Tibial artery (tissue), 4 donors: ENCODE measurements around the gene TMEM273.

Experiments used
- DNase-seq, 2 donors: peaks; one replicate each; pipeline ENCODE4 v3.0.0-alpha.2; 2019
- H3K27ac ChIP-seq, 2 donors: fragments of 200-600 bp; sonication (generic) in 1 of 2; 1 replicate in 1 of 2; 2 replicates in 1 of 2; pipeline ENCODE4 v1.5.1; 2018 to 2019; ENCODE audit warnings: mild to moderate bottlenecking in 1 of 2
- H3K27me3 ChIP-seq, 2 donors: fragments of 200-600 bp; sonication (generic) in 1 of 2; one replicate each; pipeline versions ENCODE4 v1.5.1 to v1.6.0; 2016 to 2019
- H3K36me3 ChIP-seq, 3 donors: fragments of 200-600 bp; sonication (generic) in 2 of 3; one replicate each; pipeline ENCODE4 v1.5.1; 2016 to 2019; ENCODE audit warnings: mild to moderate bottlenecking in 2 of 3
- H3K4me1 ChIP-seq, 4 donors: fragments of 200-600 bp; sonication (generic) in 2 of 4; 1 replicate in 3 of 4; 2 replicates in 1 of 4; pipeline ENCODE4 v1.5.1; 2016 to 2019
- H3K4me3 ChIP-seq, 2 donors: fragments of 200-600 bp; sonication (generic) in 1 of 2; 1 replicate in 1 of 2; 2 replicates in 1 of 2; pipeline ENCODE4 v1.5.1; 2018 to 2019; ENCODE audit warnings: mild to moderate bottlenecking in 2 of 2
- H3K9me3 ChIP-seq, 3 donors: fragments of 200-600 bp; sonication (generic) in 1 of 3; one replicate each; pipeline ENCODE4 v1.5.1; 2016 to 2019
- CTCF ChIP-seq, 2 experiments: fragments of 200-600 bp in 1 of 2; fragments of 450-650 bp in 1 of 2; IDR thresholded peaks; one replicate each; pipeline ENCODE4 v1.5.1; 2017 to 2019; ENCODE audit warnings: antibody characterized with exemption in 2 of 2, mild to moderate bottlenecking in 1 of 2, moderate library complexity in 1 of 2
- intact Hi-C: fragments of 100-400 bp; cut with DNase I; formaldehyde crosslinking; loops from one replicate; pipeline ENCODE4 v1.15.0; 2023; ENCODE audit warnings: low total_unique reads

TMEM273 gene

GRCh38 chr10:49222170-49222569 lies 34.0 kb upstream of the TMEM273 start:
- no peaks in the 10 kb centered on the region for H3K4me1 ChIP-seq
- DNase-seq: no peak
- no peak for TF ChIP-seq CTCF (IDR thresholded peaks at IDR 0.05)
- peaks cover 0 to 6% (median 3%) of the 10 kb centered on the region in 3 donors for H3K9me3 ChIP-seq
- peaks cover 0 to 7% of the 10 kb centered on the region in 2 donors for H3K27me3 ChIP-seq
- no peak overlapping the region for H3K4me3 ChIP-seq
- intact Hi-C loops: no loop called here
- no peaks in the 10 kb centered on the region for H3K36me3 ChIP-seq
- no peak overlapping the region for H3K27ac ChIP-seq

- TF ChIP-seq CTCF (IDR thresholded peaks at IDR 0.05): no peak
- DNase-seq: no peak
- no peak overlapping the region for H3K4me3 ChIP-seq
- no peaks in the 10 kb centered on the region for H3K36me3 ChIP-seq
- peaks cover 0 to 7% of the 10 kb centered on the region in 2 donors for H3K27me3 ChIP-seq
- peaks cover 0 to 6% (median 3%) of the 10 kb centered on the region in 3 donors for H3K9me3 ChIP-seq
- H3K4me1 ChIP-seq: no peaks in the 10 kb centered on the region
- H3K27ac ChIP-seq: no peak overlapping the region
- intact Hi-C loops: no loop called here
These were observed 32.5 kb upstream of the TMEM273 start for GRCh38 chr10:49220679-49221078.

- intact Hi-C loops: no loop called here
- no peaks in the 10 kb centered on the region for H3K36me3 ChIP-seq
These were observed 31.8 kb upstream of the TMEM273 start for GRCh38 chr10:49220031-49220430.

GRCh38 chr10:49219248-49219647 lies 31.1 kb upstream of the TMEM273 start:
- no peak for TF ChIP-seq CTCF (IDR thresholded peaks at IDR 0.05)
- Histone ChIP-seq H3K9me3 (peaks cover 0 to 6% (median 3%) of the 10 kb centered on the region in 3 donors), H3K27me3 (peaks cover 0 to 7% of the 10 kb centered on the region in 2 donors), H3K4me1 (no peaks in the 10 kb centered on the region), H3K27ac (no peak overlapping the region), H3K36me3 (no peaks in the 10 kb centered on the region), H3K4me3 (no peak overlapping the region)
- DNase-seq: no peak
- intact Hi-C loops: no loop called here

More at GRCh38 chr10:49220031-49220430, 31.8 kb upstream of the TMEM273 start:
- TF ChIP-seq CTCF (IDR thresholded peaks at IDR 0.05): no peak
- no peaks in the 10 kb centered on the region for H3K4me1 ChIP-seq
- peaks cover 0 to 7% of the 10 kb centered on the region in 2 donors for H3K27me3 ChIP-seq
- H3K27ac ChIP-seq: no peak overlapping the region
- no peak for DNase-seq
- H3K4me3 ChIP-seq: no peak overlapping the region
- H3K9me3 ChIP-seq: peaks cover 0 to 6% (median 3%) of the 10 kb centered on the region in 3 donors

- no peak overlapping the region for H3K4me3 ChIP-seq
- no peak overlapping the region for H3K27ac ChIP-seq
- peaks cover 0 to 6% (median 3%) of the 10 kb centered on the region in 3 donors for H3K9me3 ChIP-seq
- TF ChIP-seq CTCF (IDR thresholded peaks at IDR 0.05): no peak
- no peaks in the 10 kb centered on the region for H3K4me1 ChIP-seq
- intact Hi-C loops: no loop called here
- H3K36me3 ChIP-seq: no peaks in the 10 kb centered on the region
- H3K27me3 ChIP-seq: peaks cover 0 to 7% of the 10 kb centered on the region in 2 donors
- no peak for DNase-seq
These were observed 30.3 kb upstream of the TMEM273 start for GRCh38 chr10:49218480-49218879.

GRCh38 chr10:49217645-49218044 lies 29.5 kb upstream of the TMEM273 start:
- Histone ChIP-seq H3K4me3 (no peak overlapping the region), H3K4me1 (no peaks in the 10 kb centered on the region), H3K36me3 (no peaks in the 10 kb centered on the region), H3K27ac (no peak overlapping the region), H3K9me3 (no peaks in the 10 kb centered on the region), H3K27me3 (peaks cover 0 to 7% of the 10 kb centered on the region in 2 donors)
- no peak for DNase-seq
- TF ChIP-seq CTCF (IDR thresholded peaks at IDR 0.05): no peak
- intact Hi-C loops: no loop called here
